ENCODE results near the gene GFM1.

- TF ChIP-seq POLR2AphosphoS5 (IDR thresholded peaks at IDR 0.05; ENCODE audit: insufficient read depth, low read depth, low read length) (no peak), CTCF (IDR thresholded peaks at IDR 0.05; ENCODE audit: extremely low read depth in 1 of 2, insufficient read depth in 1 of 2, low read depth in 1 of 2, low read length in 2 of 2) (no peak)
These were observed 14.6 kb downstream of the GFM1 start for GRCh38 chr3:158658889-158659288.

Data from endothelial cell of umbilical vein (primary cell).